GM21515 (cell line): ENCODE measurements around the gene PTPRN2.

ENCODE experiments used
- ATAC-seq: cut with Tn5 transposase; IDR thresholded peaks from one replicate; pipeline ENCODE4 v1.9.1; 2021; ENCODE audit not compliant: unreplicated experiment

PTPRN2 gene

DNA sequence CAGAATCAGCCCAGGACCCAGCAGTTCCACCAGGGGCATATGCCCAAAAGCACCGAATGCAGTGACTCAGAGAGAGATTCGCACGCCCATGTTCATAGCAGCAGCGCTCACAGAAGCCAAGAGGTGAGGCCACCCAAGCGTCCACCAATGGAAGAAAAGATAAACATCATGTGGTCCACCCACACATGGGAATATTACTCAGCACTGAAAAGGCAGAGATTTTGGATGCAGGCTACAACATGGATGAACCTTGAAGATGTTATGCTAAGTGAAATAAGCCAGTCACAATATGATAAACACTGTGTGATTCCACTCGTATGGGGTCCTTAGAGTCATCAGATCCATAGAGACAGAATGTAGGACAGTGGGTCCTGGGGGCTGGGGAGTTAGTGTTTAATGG lies 823.4 kb downstream of the PTPRN2 start:
- no peak for ATAC-seq

GRCh38 chr7:157763279-157764000 lies 824.2 kb downstream of the PTPRN2 start:
- ATAC-seq, result no peak

DNA sequence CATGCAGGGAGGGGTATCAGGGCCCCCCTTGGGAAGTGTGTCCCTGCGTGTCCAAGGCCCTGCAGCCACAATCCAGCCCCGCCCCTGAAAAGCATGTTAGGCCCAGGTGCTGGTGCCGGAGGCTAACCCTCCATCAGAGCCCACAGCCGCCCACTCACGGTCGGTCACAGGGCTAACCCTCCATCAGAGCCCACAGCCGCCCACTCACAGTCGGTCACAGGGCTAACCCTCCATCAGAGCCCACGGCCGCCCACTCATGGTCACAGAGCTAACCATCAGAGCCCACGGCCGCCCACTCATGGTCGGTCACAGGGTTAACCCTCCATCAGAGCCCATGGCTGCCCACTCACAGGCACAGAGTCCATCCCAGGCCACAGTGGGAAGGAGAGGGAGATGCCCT lies 824.8 kb downstream of the PTPRN2 start:
- no peak for ATAC-seq

- ATAC-seq, result no peak
These were observed 827.5 kb downstream of the PTPRN2 start for GRCh38 chr7:157760004-157760730.

- no peak for ATAC-seq
These were observed 828.3 kb downstream of the PTPRN2 start for GRCh38 chr7:157759246-157759805.

DNA sequence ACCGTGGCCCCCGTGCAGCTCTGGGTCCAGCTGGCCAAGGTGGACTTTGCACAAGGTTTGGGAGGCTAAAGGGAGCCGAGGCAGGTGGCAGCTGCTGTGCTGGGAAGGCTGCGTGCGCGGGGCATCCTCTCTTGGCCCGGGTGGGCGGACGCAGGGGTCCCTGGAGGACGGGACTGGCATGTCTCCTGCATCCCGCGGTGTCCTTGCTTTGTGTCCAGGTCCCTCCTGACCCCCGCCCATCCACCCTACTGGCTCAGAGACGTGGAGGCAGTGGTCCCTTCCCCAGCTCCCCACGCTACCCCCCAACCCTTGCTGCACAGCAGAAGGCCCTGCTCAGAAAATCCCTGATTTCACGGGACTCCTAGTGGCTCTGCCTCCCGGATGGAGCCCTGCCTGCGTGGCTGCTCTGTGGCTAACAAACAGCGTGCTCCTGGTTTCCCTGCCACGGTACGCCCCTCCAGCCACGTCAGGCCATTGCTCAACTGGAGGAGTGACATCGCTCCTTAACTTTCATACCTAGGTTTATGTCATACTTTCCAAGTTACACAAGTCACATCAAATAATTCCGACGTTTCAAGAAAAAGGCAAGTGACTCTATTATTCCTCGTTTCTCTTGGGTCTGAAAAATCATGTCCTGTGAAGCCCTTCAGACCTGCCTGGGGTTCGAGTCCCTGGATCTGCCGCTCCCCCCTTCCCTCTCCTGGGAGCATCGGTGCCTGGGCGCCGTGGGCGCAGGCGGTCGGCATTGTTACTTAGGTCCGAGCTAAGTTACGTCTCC lies 829.0 kb downstream of the PTPRN2 start:
- ATAC-seq, result no peak

- no peak for ATAC-seq
These were observed 829.7 kb downstream of the PTPRN2 start for GRCh38 chr7:157757776-157758467.

DNA sequence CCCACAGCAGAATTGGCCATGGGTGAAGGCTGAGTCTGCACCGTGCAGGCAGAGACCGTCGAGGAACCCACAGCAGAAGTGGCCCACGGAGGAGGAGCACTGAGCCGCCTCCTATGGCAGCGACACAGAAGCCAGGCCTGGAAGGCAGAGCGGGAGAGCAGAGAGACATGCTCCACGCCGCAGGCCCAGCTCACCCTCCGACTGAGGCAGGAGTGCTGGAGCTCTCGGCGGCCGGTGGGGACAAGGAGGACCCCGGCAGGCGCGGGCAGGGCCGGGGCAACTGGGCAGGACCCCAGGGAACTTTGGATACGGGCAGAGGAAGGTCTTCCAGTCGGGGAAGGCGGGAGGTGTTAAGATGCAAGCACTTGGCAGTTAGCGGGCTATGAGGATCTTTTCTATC lies 830.4 kb downstream of the PTPRN2 start:
- no peak for ATAC-seq

DNA sequence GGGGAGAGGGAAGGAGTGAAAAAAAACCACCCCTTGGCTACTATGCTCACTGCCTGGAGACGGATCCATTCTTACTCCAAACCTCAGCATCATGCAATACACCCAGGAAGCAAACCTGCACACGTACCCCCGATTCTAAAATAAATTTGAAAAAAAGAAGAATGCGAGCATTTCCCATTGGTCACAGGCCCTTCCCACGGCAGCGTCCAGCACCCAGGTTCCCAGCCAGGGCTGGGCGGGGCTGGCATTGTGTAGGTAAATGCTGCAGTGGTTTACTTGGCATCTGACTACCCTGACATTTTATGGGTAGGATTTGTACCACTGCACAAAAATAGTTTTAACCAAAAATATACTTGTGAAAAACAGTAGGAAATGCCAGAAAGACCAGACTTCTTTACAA lies 831.9 kb downstream of the PTPRN2 start:
- no peak for ATAC-seq

GRCh38 chr7:157754416-157754790 lies 833.2 kb downstream of the PTPRN2 start:
- no peak for ATAC-seq

- ATAC-seq, result no peak
These were observed 833.8 kb downstream of the PTPRN2 start for GRCh38 chr7:157753713-157754415.

DNA sequence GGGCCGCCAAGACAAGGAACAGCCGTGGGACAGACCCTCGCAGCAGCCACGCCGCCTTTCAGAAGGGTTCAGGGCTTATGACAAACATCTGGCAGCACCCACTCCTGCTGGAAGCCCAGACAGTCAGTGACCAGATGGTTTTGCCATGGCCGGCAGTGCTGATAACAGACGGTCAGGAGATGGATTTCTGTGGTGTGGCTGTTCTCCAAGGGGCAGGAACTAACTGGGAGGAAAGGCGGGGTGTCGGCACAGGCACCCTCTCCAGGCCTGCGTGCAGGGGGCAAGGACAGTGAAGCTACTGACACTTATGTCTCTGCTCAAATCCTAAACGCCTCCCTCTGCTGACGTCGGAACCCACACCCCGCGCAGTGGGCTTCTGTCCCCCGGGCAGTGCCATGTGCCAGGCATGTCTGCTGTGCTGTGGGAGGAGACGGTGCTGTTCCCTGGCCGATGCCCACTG lies 834.8 kb downstream of the PTPRN2 start:
- no peak for ATAC-seq

GRCh38 chr7:157751951-157752673 lies 835.5 kb downstream of the PTPRN2 start:
- no peak for ATAC-seq

DNA sequence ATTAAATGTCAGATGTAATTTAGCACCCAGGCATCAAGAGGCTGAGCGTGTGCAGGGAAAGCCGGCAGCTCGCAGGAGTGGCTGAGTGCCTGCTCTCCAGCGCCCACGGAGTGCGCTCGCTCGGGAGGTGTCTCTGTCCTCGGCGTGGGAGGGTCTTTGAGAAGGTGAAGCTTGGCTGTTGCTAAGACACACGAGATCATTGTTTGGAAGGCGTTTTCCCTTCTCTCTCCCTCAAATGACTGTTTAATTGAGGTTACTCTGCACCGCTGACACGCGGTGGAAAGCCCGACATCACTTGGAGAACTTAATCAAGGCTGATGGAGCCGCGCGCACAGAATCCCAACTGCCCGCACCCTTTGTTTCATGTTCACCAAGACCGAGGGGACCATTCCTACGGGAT lies 836.2 kb downstream of the PTPRN2 start:
- ATAC-seq, result no peak

DNA sequence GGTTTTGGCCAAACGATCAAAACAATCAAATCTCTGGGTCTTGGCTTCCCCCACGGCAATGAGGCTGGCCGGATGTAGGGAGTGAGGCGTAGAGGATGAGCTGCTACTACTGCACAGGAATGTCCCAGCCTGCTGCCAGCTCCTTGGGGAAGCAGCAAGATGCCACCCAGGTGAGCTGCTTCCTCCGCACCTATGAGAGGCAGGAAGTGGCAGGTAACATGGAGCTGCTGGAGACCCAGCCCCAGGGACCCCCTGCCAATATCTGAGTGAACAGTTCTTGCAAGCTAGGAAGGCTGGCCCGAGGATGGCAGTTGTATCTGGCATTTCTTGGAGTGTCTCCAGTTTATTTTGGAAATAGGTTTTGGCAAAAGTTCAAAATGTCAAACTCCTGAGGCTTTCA lies 837.3 kb downstream of the PTPRN2 start:
- ATAC-seq, result no peak

DNA sequence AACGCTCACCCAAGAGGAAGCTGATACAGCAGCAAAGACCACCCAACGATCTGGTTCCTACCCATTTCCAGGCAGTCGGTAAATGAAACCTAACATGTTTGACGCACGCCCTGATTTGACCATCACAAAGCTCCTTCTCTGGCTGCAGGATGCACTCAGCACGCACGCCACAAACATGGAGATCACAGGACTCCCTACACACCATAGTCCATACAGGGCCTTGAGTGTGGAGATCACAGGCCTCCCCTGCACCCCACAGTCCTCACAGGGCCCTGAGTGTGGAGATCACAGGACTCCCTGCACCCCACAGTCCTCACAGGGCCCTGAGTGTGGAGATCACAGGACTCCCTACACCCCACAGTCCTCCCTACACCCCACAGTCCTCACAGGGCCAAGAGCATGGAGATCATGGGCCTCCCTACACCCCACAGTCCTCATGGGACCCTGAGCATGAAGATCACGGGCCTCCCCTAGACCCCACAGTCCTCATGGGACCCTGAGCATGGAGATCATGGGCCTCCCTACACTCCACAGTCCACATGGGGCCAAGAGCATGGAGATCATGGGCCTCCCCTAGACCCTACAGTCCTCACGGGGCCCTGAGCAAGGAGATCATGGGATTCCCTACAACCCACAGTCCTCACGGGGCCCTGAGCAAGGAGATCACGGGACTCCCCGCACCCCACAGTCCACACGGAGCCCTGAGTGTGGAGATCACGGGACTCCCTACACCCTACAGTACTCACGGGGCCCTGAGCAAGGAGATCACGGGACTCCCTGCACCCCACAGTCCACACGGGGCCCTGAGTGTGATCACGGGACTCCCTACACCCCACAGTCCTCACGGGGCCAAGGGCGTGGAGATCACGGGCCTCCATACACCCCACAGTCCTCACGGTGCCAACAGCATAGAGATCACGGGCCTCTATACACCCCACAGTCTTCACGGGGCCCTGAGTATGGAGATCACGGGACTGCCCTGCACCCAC lies 841.6 kb downstream of the PTPRN2 start:
- no peak for ATAC-seq

- no peak for ATAC-seq
These were observed 842.6 kb downstream of the PTPRN2 start for GRCh38 chr7:157744786-157745601.
